Neural cell (in vitro differentiated cells): Measurements from ENCODE around the gene IDH3A. TPM values are rescaled to one million over a fixed set of nuclear protein-coding genes. Genes with fewer than 3 reads are reported as not detected.
A peak's percentile ranks its signal among the peaks of the same experiment; 100 is the strongest.

Source experiments
- H2AFZ ChIP-seq: fragments of 200-600, 300-800 bp; sonication (generic), shearing (Covaris generic); 2 replicates; pipeline ENCODE4 v1.6.0; 2014; ENCODE audit warnings: low read depth, mild to moderate bottlenecking, antibody characterized with exemption, low read length, moderate library complexity
- H3F3A ChIP-seq: fragments of 200-600 bp; shearing (Covaris generic); 2 replicates; pipeline ENCODE4 v1.6.1; 2016; ENCODE audit warnings: mild to moderate bottlenecking, moderate library complexity, mixed read lengths, antibody characterized with exemption, low read length; ENCODE audit not compliant: insufficient read depth, poor library complexity, severe bottlenecking
- H3K27ac ChIP-seq: fragments of 200-600, 300-800 bp; sonication (generic), shearing (Covaris generic); 2 replicates; pipeline ENCODE4 v1.5.1; 2014; ENCODE audit warnings: mild to moderate bottlenecking, low read length, moderate library complexity
- H3K27me3 ChIP-seq: fragments of 300-800, 200-600 bp; sonication (generic), shearing (Covaris generic); 2 replicates; pipeline ENCODE4 v1.6.0; 2014; ENCODE audit warnings: mild to moderate bottlenecking, low read depth, low read length, moderate library complexity; ENCODE audit not compliant: insufficient read depth
- H3K36me3 ChIP-seq: fragments of 300-800, 200-600 bp; sonication (generic), shearing (Covaris generic); 2 replicates; pipeline ENCODE4 v1.5.1; 2014; ENCODE audit warnings: mild to moderate bottlenecking, antibody characterized with exemption, low read length, moderate library complexity; ENCODE audit not compliant: insufficient read depth
- H3K4me2 ChIP-seq: fragments of 300-800, 200-600 bp; sonication (generic), shearing (Covaris generic); 2 replicates; pipeline ENCODE4 v1.6.0; 2014; ENCODE audit warnings: mild to moderate bottlenecking, low read length
- H3K4me3 ChIP-seq: fragments of 300-800, 200-600 bp; sonication (generic), shearing (Covaris generic); 2 replicates; pipeline ENCODE4 v1.5.1; 2014; ENCODE audit warnings: mild to moderate bottlenecking, low read length, moderate library complexity
- H3K79me2 ChIP-seq: fragments of 200-600 bp; shearing (Covaris generic); replicated peaks from 2 replicates; pipeline ENCODE4 v1.6.0; 2014; ENCODE audit warnings: mild to moderate bottlenecking, low read length, moderate library complexity; ENCODE audit not compliant: insufficient read depth
- H3K9ac ChIP-seq: fragments of 300-800, 200-600 bp; sonication (generic), shearing (Covaris generic); 2 replicates; pipeline ENCODE4 v1.6.1; 2016; ENCODE audit warnings: mild to moderate bottlenecking, low read length, mixed read lengths
- H3K9me2 ChIP-seq: fragments of 200-600 bp; shearing (Covaris generic); 2 replicates; pipeline ENCODE4 v1.6.1; 2016; ENCODE audit warnings: mild to moderate bottlenecking, low read length, mixed read lengths; ENCODE audit not compliant: insufficient read depth
- H3K9me3 ChIP-seq: fragments of 200-600, 300-800 bp; sonication (generic), shearing (Covaris generic); 2 replicates; pipeline ENCODE4 v1.6.1; 2016; ENCODE audit warnings: mild to moderate bottlenecking, mixed run types, low read length, moderate library complexity, mixed read lengths
- H4K20me1 ChIP-seq: fragments of 200-600 bp; shearing (Covaris generic); 2 replicates; pipeline ENCODE4 v1.6.1; 2016; ENCODE audit warnings: mild to moderate bottlenecking, mixed run types; ENCODE audit not compliant: insufficient read depth
- EP300 ChIP-seq: fragments of 450-650 bp; conservative IDR thresholded peaks from 2 replicates; pipeline ENCODE4 v1.6.1; 2014; ENCODE audit warnings: antibody characterized with exemption, mild to moderate bottlenecking, moderate library complexity; ENCODE audit not compliant: poor library complexity, severe bottlenecking
- EZH2 ChIP-seq: fragments of 200-600, 300-800 bp; shearing (Covaris generic), sonication (generic); IDR thresholded peaks from 2 replicates; pipeline ENCODE4 v1.6.1; 2014; ENCODE audit warnings: antibody characterized with exemption, low read length, borderline replicate concordance, mild to moderate bottlenecking; ENCODE audit not compliant: insufficient read depth, poor library complexity, severe bottlenecking
- MXI1 ChIP-seq: fragments of 450-650 bp; conservative IDR thresholded peaks from 2 replicates; pipeline ENCODE4 v1.6.1; 2014; ENCODE audit warnings: antibody characterized with exemption, mild to moderate bottlenecking; ENCODE audit not compliant: poor library complexity, severe bottlenecking
- POLR2AphosphoS5 ChIP-seq: IDR thresholded peaks from 2 replicates; pipeline ENCODE4 v1.6.1; 2012
- RAD21 ChIP-seq: fragments of 450-650 bp; conservative IDR thresholded peaks from 2 replicates; pipeline ENCODE4 v1.6.1; 2014; ENCODE audit warnings: antibody characterized with exemption, mild to moderate bottlenecking, moderate library complexity
- SMC3 ChIP-seq: fragments of 450-650 bp; conservative IDR thresholded peaks from 2 replicates; pipeline ENCODE4 v1.6.1; 2014; ENCODE audit warnings: antibody characterized with exemption, mild to moderate bottlenecking, moderate library complexity; ENCODE audit not compliant: poor library complexity
- TAF1 ChIP-seq: IDR thresholded peaks from 2 replicates; pipeline ENCODE4 v1.6.1; 2012; ENCODE audit warnings: low read depth
- polyA plus RNA-seq: library from polyadenylated mRNA; depleted of rRNA; stranded (reverse); fragments of >200 nt; gene quantifications from 2 replicates; pipeline ENCODE4 v1.2.3, GENCODE V29; 2014
- TF ChIP-seq, protein P1 (sequence below): IDR thresholded peaks from 2 replicates; pipeline ENCODE4 v1.6.1; 2012; ENCODE audit warnings: borderline replicate concordance
- TF ChIP-seq, protein P2 (sequence below): fragments of 450-650 bp; IDR thresholded peaks from 2 replicates; pipeline ENCODE4 v1.5.1; 2014; ENCODE audit warnings: antibody characterized with exemption, mild to moderate bottlenecking, moderate library complexity; ENCODE audit not compliant: poor library complexity, severe bottlenecking

Gene IDH3A
- polyA plus RNA-seq, 1 donor from 2014 or later = 90.7 TPM

DNA sequence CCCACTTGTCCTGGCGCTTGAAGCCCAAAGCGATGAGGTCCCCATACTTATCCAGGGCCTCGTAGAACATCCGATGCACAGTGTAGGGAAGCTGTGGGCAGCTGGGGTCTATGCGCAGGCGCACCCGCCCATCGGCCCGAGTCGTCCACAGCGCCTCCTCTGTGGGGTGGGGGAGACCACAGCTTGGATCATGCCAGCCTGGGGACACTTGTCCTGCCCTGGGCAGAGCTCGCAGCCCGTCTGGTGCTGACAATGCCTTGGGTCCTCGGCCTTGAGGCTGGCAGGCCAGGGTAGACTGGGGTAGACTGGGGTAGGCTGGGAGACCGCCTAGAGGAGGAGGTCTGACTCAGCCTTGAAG lies 45.4 kb downstream of the IDH3A start:
- Histone ChIP-seq H3K9me3 (no peaks in the 10 kb centered on the region), H3K9ac (no peak overlapping the region), H4K20me1 (no peaks in the 10 kb centered on the region), H2AFZ (no peak overlapping the region), H3F3A (no peaks in the 10 kb centered on the region), H3K27ac (no peak overlapping the region), H3K4me3 (no peak overlapping the region), H3K4me2 (no peak overlapping the region), H3K9me2 (no peaks in the 10 kb centered on the region), H3K36me3 (no peaks in the 10 kb centered on the region), H3K79me2 (no peaks in the 10 kb centered on the region), H3K27me3 (no peaks in the 10 kb centered on the region)
- TF ChIP-seq SMC3 (no peak), POLR2AphosphoS5 (no peak), MXI1 (no peak), TAF1 (no peak), EP300 (no peak), EZH2 (no peak), RAD21 (no peak)
- TF ChIP-seq, protein P1, sequence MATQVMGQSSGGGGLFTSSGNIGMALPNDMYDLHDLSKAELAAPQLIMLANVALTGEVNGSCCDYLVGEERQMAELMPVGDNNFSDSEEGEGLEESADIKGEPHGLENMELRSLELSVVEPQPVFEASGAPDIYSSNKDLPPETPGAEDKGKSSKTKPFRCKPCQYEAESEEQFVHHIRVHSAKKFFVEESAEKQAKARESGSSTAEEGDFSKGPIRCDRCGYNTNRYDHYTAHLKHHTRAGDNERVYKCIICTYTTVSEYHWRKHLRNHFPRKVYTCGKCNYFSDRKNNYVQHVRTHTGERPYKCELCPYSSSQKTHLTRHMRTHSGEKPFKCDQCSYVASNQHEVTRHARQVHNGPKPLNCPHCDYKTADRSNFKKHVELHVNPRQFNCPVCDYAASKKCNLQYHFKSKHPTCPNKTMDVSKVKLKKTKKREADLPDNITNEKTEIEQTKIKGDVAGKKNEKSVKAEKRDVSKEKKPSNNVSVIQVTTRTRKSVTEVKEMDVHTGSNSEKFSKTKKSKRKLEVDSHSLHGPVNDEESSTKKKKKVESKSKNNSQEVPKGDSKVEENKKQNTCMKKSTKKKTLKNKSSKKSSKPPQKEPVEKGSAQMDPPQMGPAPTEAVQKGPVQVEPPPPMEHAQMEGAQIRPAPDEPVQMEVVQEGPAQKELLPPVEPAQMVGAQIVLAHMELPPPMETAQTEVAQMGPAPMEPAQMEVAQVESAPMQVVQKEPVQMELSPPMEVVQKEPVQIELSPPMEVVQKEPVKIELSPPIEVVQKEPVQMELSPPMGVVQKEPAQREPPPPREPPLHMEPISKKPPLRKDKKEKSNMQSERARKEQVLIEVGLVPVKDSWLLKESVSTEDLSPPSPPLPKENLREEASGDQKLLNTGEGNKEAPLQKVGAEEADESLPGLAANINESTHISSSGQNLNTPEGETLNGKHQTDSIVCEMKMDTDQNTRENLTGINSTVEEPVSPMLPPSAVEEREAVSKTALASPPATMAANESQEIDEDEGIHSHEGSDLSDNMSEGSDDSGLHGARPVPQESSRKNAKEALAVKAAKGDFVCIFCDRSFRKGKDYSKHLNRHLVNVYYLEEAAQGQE = no peak
- TF ChIP-seq, protein P2, sequence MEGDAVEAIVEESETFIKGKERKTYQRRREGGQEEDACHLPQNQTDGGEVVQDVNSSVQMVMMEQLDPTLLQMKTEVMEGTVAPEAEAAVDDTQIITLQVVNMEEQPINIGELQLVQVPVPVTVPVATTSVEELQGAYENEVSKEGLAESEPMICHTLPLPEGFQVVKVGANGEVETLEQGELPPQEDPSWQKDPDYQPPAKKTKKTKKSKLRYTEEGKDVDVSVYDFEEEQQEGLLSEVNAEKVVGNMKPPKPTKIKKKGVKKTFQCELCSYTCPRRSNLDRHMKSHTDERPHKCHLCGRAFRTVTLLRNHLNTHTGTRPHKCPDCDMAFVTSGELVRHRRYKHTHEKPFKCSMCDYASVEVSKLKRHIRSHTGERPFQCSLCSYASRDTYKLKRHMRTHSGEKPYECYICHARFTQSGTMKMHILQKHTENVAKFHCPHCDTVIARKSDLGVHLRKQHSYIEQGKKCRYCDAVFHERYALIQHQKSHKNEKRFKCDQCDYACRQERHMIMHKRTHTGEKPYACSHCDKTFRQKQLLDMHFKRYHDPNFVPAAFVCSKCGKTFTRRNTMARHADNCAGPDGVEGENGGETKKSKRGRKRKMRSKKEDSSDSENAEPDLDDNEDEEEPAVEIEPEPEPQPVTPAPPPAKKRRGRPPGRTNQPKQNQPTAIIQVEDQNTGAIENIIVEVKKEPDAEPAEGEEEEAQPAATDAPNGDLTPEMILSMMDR = no peak

DNA sequence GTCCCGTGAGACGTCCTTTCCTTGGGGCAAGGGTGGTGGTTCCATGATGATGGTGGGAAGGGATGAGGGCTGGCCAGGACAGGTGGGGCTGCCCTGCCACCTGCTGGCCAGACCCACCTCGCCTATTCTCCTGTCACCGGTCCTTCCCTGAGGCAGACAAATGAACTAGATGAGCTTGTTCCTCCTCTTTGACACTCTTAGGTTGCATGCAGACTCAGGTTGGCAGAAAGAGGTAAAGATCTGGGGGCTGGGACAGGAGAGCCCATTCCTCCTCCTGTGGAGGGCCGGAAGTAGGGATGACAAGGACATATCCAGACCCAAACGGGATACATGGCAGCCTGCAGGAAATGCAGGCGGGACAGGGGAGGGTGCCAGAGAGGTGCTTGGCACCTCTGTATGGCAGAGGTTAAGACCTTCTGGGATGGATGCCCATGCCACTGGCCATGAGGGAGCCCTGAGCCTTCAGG lies 46.6 kb downstream of the IDH3A start:
- TF ChIP-seq, protein P2 = peak; percentile 35
- TF ChIP-seq SMC3 (peak; percentile 48), RAD21 (peak; percentile 36), MXI1 (no peak)
- no peaks in the 10 kb centered on the region for H3K27me3 ChIP-seq
- no peaks in the 10 kb centered on the region for H3K36me3 ChIP-seq
- no peak overlapping the region for H3K27ac ChIP-seq
- H3K4me3 ChIP-seq = no peak overlapping the region
- H4K20me1 ChIP-seq = no peaks in the 10 kb centered on the region
- H3F3A ChIP-seq = no peaks in the 10 kb centered on the region
- no peak overlapping the region for H3K9ac ChIP-seq
- H3K9me3 ChIP-seq = no peaks in the 10 kb centered on the region
- no peak overlapping the region for H2AFZ ChIP-seq
- H3K4me2 ChIP-seq = no peak overlapping the region
- H3K9me2 ChIP-seq = no peaks in the 10 kb centered on the region
- H3K79me2 ChIP-seq = no peaks in the 10 kb centered on the region
